ENCODE results near the gene PRKG1.

The PRKG1 gene

GRCh38 chr10:51397244-51397643 is 323.0 kb downstream of the PRKG1 start:
- Histone ChIP-seq H3K27ac (ENCODE audit: low read depth, low read length) (no peak overlapping the region), H3K27me3 (ENCODE audit: low read length) (no peaks in the 10 kb centered on the region), H3K9me2 (replicated peaks; ENCODE audit: insufficient read depth, low read length) (no peaks in the 10 kb centered on the region), H3K79me2 (ENCODE audit: insufficient read depth, low read length) (no peaks in the 10 kb centered on the region), H3K9ac (ENCODE audit: low read length) (no peak overlapping the region), H3K4me3 (ENCODE audit: insufficient read depth, low read length, poor library complexity, severe bottlenecking) (no peak overlapping the region), H3F3A (ENCODE audit: insufficient read depth) (no peaks in the 10 kb centered on the region), H4K20me1 (ENCODE audit: low read depth, low read length) (no peaks in the 10 kb centered on the region), H2AFZ (ENCODE audit: low read depth, low read length, severe bottlenecking) (no peak overlapping the region), H3K4me2 (ENCODE audit: low read depth, low read length, poor library complexity, severe bottlenecking) (no peak overlapping the region), H3K9me3 (ENCODE audit: insufficient read depth, low read length) (no peaks in the 10 kb centered on the region), H3K36me3 (ENCODE audit: low read length) (no peaks in the 10 kb centered on the region)
- TF ChIP-seq EZH2phosphoT487 (conservative IDR thresholded peaks at IDR 0.05; ENCODE audit: low read length) (no peak), CTCF (IDR thresholded peaks at IDR 0.05; ENCODE audit: insufficient read depth, low read length, poor library complexity, severe bottlenecking) (no peak)

- H3K9me3 ChIP-seq (ENCODE audit: insufficient read depth, low read length) = no peaks in the 10 kb centered on the region
- TF ChIP-seq CTCF (IDR thresholded peaks at IDR 0.05; ENCODE audit: insufficient read depth, low read length, poor library complexity, severe bottlenecking) = no peak
- no peak for TF ChIP-seq EZH2phosphoT487 (conservative IDR thresholded peaks at IDR 0.05; ENCODE audit: low read length)
- H2AFZ ChIP-seq (ENCODE audit: low read depth, low read length, severe bottlenecking) = no peak overlapping the region
- no peak overlapping the region for H3K27ac ChIP-seq (ENCODE audit: low read depth, low read length)
- H3K9ac ChIP-seq (ENCODE audit: low read length) = no peak overlapping the region
- H3F3A ChIP-seq (ENCODE audit: insufficient read depth) = no peaks in the 10 kb centered on the region
- no peak overlapping the region for H3K4me3 ChIP-seq (ENCODE audit: insufficient read depth, low read length, poor library complexity, severe bottlenecking)
- H4K20me1 ChIP-seq (ENCODE audit: low read depth, low read length) = no peaks in the 10 kb centered on the region
- no peaks in the 10 kb centered on the region for H3K9me2 ChIP-seq (replicated peaks; ENCODE audit: insufficient read depth, low read length)
- no peaks in the 10 kb centered on the region for H3K27me3 ChIP-seq (ENCODE audit: low read length)
- no peaks in the 10 kb centered on the region for H3K36me3 ChIP-seq (ENCODE audit: low read length)
- H3K4me2 ChIP-seq (ENCODE audit: low read depth, low read length, poor library complexity, severe bottlenecking) = no peak overlapping the region
- H3K79me2 ChIP-seq (ENCODE audit: insufficient read depth, low read length) = no peaks in the 10 kb centered on the region
Measured at GRCh38 chr10:51397695-51398094, 323.4 kb downstream of the PRKG1 start.

- Histone ChIP-seq H4K20me1 (ENCODE audit: low read depth, low read length) (no peaks in the 10 kb centered on the region), H3K4me2 (ENCODE audit: low read depth, low read length, poor library complexity, severe bottlenecking) (no peak overlapping the region), H3K9me3 (ENCODE audit: insufficient read depth, low read length) (no peaks in the 10 kb centered on the region), H3F3A (ENCODE audit: insufficient read depth) (no peaks in the 10 kb centered on the region), H3K9me2 (replicated peaks; ENCODE audit: insufficient read depth, low read length) (no peaks in the 10 kb centered on the region), H3K36me3 (ENCODE audit: low read length) (no peaks in the 10 kb centered on the region), H3K4me3 (ENCODE audit: insufficient read depth, low read length, poor library complexity, severe bottlenecking) (no peak overlapping the region), H3K27ac (ENCODE audit: low read depth, low read length) (no peak overlapping the region), H3K79me2 (ENCODE audit: insufficient read depth, low read length) (no peaks in the 10 kb centered on the region), H3K27me3 (ENCODE audit: low read length) (no peaks in the 10 kb centered on the region), H2AFZ (ENCODE audit: low read depth, low read length, severe bottlenecking) (no peak overlapping the region), H3K9ac (ENCODE audit: low read length) (no peak overlapping the region)
- TF ChIP-seq EZH2phosphoT487 (conservative IDR thresholded peaks at IDR 0.05; ENCODE audit: low read length) (no peak), CTCF (IDR thresholded peaks at IDR 0.05; ENCODE audit: insufficient read depth, low read length, poor library complexity, severe bottlenecking) (no peak)
Measured at GRCh38 chr10:51399840-51400239, 325.6 kb downstream of the PRKG1 start.
